Measurements from ENCODE around the gene IL17REL. TPM values are rescaled to one million over a fixed set of nuclear protein-coding genes. Genes with fewer than 3 reads are reported as not detected.

IL17REL gene
- total and polyA plus RNA-seq, 2 of the 13 experiments (the other 11 are each of a cell fraction or from before 2014, with no cell fraction given): not detected

GRCh38 chr22:49961601-49962011 lies 51.0 kb downstream of the IL17REL start (continued):
- TF ChIP-seq ZNF800 (CRISPR knock-in tag; IDR thresholded peaks at IDR 0.05) (no peak), ZNF589 (CRISPR knock-in tag; conservative IDR thresholded peaks at IDR 0.05) (0 out of 2 replicates have a peak, but pooled peaks have one; percentile 43), ZBTB46 (CRISPR knock-in tag; IDR thresholded peaks at IDR 0.05; ENCODE audit: borderline replicate concordance) (no peak), GATAD1 (CRISPR knock-in tag; IDR thresholded peaks at IDR 0.05) (peak; percentile 18; the same call in 1 of the 2 replicates), ZC3H4 (CRISPR knock-in tag; IDR thresholded peaks at IDR 0.05; ENCODE audit: borderline replicate concordance) (no peak), AGO2 (optimal IDR thresholded peaks at IDR 0.05; ENCODE audit: low read depth, low read length) (peak; percentile 94), ZNF263 (CRISPR knock-in tag; IDR thresholded peaks at IDR 0.05) (peak; percentile 12; the same call in 1 of the 2 replicates), ZC3H13 (CRISPR knock-in tag; IDR thresholded peaks at IDR 0.05) (peak; percentile 64; the same call in 1 of the 2 replicates), ARNT2 (CRISPR knock-in tag; IDR thresholded peaks at IDR 0.05; ENCODE audit: low read depth) (peak; percentile 8; the same call in 1 of the 2 replicates), ZNF333 (CRISPR knock-in tag; IDR thresholded peaks at IDR 0.05; ENCODE audit: borderline replicate concordance) (0 out of 2 replicates have a peak, but pooled peaks have one; percentile 27), NRL (CRISPR knock-in tag; IDR thresholded peaks at IDR 0.05; ENCODE audit: borderline replicate concordance) (peak; percentile 62; the same call in 1 of the 2 replicates), ZNF768 (CRISPR knock-in tag; IDR thresholded peaks at IDR 0.05) (0 out of 2 replicates have a peak, but pooled peaks have one; percentile 14), GABPB1 (CRISPR knock-in tag; IDR thresholded peaks at IDR 0.05) (peak; percentile 42; the same call in 1 of the 2 replicates), ZNF770 (CRISPR knock-in tag; IDR thresholded peaks at IDR 0.05) (0 out of 2 replicates have a peak, but pooled peaks have one; percentile 6)
- TF ChIP-seq, protein P1, sequence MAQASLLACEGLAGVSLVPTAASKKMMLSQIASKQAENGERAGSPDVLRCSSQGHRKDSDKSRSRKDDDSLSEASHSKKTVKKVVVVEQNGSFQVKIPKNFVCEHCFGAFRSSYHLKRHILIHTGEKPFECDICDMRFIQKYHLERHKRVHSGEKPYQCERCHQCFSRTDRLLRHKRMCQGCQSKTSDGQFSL (CRISPR knock-in tag; IDR thresholded peaks at IDR 0.05): 0 out of 2 replicates have a peak, but pooled peaks have one; percentile 4
- TF ChIP-seq, protein P2, sequence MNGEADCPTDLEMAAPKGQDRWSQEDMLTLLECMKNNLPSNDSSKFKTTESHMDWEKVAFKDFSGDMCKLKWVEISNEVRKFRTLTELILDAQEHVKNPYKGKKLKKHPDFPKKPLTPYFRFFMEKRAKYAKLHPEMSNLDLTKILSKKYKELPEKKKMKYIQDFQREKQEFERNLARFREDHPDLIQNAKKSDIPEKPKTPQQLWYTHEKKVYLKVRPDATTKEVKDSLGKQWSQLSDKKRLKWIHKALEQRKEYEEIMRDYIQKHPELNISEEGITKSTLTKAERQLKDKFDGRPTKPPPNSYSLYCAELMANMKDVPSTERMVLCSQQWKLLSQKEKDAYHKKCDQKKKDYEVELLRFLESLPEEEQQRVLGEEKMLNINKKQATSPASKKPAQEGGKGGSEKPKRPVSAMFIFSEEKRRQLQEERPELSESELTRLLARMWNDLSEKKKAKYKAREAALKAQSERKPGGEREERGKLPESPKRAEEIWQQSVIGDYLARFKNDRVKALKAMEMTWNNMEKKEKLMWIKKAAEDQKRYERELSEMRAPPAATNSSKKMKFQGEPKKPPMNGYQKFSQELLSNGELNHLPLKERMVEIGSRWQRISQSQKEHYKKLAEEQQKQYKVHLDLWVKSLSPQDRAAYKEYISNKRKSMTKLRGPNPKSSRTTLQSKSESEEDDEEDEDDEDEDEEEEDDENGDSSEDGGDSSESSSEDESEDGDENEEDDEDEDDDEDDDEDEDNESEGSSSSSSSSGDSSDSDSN (CRISPR knock-in tag; IDR thresholded peaks at IDR 0.05): peak; percentile 65; the same call in 1 of the 2 replicates

Measured in HepG2 (cell line).